IPS-NIHi7 (cell line): ENCODE measurements around the gene KATNAL1.

Experiments
- DNase-seq: peaks from one replicate; pipeline ENCODE4 v3.0.0; 2012; ENCODE audit warnings: mixed read lengths; ENCODE audit errors: extremely low spot score

Gene KATNAL1

GRCh38 chr13:30307194-30307970, at the start of gene KATNAL1:
KATNAL1 (minus strand) TSS chr13:30307551; CDS start chr13:30283777, 23,774 bp downstream.
- DNase-seq = peak; percentile 77

GRCh38 chr13:30355839-30356238, 48.5 kb upstream of the KATNAL1 start:
- DNase-seq = no peak

DNA sequence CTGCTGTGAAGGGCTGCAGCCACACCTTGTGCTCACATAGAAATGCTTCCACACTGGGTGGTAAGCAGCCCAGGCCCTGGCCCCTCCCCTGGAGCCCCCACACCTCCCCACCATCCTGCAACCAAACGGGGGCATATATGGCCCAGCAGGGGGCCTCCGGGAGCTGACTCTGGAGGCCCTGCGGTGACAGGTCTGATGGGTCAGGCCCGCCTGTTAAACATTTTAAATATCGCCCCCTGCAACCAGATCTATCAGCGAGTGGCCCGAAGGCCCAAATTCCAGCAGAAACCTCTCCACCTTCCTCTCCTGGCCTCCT, 48.0 kb upstream of the KATNAL1 start:
- DNase-seq = peak; percentile 68

GRCh38 chr13:30354493-30355383, 47.4 kb upstream of the KATNAL1 start:
- no peak for DNase-seq

DNA sequence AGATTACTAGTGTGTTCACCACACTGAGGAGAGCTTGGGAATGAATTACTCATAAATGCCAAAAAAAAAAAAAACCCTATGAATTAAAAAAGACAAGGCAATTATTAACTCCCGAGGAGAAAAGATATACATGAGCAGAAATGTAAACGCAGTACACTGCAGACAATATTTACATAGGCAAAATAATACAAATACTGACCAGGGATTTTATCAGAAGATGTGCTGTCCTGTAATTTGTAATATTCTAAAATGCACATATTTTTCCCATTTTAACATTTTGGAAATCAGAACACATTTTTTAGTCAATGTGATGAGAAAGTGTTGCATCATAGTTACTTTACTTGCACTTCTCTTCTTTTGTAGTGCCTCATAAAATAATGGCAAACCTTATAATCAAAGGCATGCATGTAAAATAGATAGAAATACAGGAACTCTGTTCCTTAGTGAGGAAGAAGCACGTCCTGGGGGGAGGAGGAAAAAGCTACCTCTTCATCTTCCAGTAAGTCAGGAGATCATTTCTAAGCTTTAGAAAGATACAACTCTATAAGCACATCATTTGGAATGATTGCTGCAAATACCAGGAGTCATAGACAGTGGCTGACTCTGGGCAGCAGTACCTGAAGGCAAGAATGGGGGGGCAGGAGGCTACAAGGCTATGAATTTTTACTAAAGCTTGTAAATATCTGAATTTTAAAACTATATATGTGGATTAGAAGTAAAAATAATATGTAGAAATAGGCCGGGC, 46.3 kb upstream of the KATNAL1 start:
- DNase-seq = no peak

GRCh38 chr13:30353060-30353459, 45.7 kb upstream of the KATNAL1 start:
- DNase-seq = no peak

DNA sequence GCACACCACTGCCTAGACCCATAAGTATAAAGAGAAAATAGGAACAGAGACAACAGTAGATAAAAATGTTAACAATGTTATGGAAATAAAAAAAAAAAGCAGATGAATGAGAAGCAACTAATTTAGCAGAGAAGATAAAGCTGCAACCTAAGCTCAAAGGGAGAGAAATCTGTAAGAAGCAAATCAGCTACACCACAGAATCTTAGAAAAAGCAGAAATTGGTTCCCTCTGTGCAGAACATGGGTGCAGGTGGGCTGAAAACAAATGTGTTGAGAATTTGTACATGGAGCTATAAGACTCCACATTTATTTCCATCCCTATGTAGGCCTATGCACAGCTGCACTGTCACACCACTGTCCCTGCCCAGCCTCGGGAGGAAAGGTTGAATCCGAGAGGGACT, 44.8 kb upstream of the KATNAL1 start:
- no peak for DNase-seq

- no peak for DNase-seq
Measured at GRCh38 chr13:30346789-30347167, 39.4 kb upstream of the KATNAL1 start.

GRCh38 chr13:30346153-30346788, 38.9 kb upstream of the KATNAL1 start:
- no peak for DNase-seq

DNA sequence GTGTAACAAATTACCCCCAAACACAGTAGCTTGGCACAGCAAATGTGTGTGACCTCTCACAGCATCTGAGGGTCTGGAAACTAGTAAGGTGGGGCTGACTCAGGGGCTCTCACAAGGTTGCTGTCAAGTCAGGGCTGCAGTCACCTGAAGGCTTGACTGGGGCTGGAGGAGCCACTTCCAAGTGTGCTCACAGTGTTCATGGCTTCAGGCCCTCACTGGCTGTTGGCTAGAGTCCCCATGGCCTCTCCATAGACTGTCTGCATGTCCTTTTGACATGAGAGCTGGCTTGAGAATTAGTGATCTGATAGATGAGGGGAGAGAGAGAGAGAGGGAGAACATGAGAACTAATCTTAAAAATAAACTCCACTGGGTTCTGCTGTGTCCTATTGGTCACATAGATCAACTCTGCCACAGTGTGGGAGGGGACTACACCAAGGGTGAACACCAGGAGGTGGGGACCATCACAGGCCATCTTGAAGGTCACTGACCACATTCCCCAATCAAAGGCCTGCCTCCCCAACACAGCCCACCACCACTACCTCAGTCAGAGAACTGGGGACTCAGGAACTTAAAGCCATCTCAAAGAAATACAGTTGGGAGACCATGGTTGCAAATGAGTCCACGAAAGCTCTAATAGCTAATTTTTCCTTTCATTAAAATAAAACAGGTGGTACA, 38.2 kb upstream of the KATNAL1 start:
- DNase-seq = no peak

GRCh38 chr13:30341815-30342570, 34.6 kb upstream of the KATNAL1 start:
- DNase-seq = no peak

DNA sequence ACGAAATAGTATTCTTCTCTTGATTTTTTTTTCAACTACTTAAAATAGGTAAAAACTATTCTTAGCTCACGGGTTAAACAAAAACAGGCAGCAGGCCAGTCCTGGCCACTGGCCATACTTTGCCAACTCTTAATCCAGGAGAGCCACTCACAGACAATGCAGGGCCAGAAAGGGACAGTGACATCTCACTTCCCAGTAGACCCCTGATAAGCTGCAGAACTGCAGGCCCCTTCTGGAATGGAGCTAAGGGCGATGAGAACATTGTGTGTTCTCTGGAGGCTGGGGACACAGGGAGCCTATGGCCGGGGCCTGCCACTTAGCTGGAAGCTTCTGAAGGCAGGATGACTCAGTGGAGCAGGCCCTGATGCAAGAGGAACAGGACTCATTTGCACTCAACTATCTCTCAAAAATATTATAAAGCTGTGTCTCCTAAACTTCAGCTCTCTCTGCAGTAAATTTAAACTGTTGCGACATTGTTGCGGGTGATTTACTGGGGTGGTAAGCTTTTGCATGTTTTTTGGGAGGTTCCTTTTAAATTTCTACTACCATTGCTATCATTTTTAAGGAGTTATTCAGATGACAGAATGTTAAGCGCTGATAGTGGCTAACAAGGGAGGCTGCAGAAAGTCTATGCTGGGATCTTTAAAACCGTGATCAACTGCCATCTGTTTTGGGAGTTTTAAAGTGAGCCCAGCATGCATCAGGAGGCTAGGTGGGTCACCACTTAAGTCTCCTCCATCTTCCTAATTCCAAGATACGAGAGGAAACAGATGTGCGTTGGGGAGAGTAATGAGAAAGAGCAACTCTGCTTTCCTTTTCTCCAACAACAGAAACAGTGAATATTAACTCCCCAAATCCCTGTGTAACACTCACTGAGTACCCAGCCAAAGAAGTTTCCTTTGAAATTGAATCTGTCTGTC, 33.2 kb upstream of the KATNAL1 start:
- DNase-seq = peak; percentile 28

DNA sequence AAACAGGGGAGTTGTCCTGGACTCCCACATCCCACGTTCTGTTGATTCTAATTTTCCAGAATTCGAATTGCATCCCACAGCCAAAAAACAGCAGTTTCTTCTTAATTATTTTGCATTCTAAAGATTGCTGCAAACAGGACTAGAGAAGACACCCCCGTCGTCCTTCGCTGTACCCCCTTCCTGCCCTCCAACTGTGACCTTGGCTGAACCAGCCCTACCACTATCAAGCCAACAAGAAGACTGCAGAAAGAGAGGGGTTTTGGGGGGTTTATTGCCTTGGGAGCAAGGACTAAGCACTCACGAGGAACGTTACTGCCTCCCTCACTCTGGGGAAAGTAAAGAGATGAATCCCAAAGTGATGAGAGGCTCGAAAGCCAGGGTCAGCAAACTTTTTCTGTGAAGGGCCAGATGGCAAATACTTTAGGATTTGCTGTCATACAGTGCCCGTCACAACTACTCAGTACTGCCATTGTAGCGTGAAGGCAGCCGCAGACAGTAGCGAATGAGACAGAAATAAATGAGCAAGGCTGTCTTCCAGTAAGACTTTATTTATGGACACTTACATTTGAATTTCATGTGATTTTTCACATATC, 32.5 kb upstream of the KATNAL1 start:
- DNase-seq = no peak

GRCh38 chr13:30338952-30339351, 31.6 kb upstream of the KATNAL1 start:
- no peak for DNase-seq

- no peak for DNase-seq
Measured at GRCh38 chr13:30338331-30338851, 31.0 kb upstream of the KATNAL1 start.

DNA sequence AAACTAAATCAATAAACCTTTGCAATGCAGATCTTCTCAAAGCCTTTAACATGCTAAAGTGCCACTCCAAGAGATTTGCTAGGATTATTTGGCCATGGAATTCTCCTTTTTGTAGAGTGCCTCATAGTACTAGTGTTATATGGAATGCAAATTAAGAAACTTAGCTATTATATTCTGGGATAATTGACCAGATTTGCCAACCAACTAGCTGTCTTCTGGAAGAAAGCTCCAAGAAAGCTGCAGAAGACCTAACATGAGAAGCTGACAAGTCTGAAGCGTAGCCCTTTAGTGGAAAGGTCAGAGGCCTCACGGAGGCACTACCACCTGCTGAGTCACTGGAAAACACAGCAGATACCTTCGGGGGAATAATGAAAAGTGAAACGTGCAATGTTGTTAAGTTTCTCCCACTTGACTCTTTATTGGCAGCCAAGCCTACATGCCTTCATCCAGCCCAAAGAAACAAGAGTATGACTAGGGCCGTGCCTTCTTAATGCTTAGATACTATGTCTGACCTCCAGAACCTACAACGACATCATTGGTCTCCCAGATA, 29.8 kb upstream of the KATNAL1 start:
- no peak for DNase-seq

GRCh38 chr13:30334663-30335386, 27.5 kb upstream of the KATNAL1 start:
- DNase-seq = peak; percentile 72

DNA sequence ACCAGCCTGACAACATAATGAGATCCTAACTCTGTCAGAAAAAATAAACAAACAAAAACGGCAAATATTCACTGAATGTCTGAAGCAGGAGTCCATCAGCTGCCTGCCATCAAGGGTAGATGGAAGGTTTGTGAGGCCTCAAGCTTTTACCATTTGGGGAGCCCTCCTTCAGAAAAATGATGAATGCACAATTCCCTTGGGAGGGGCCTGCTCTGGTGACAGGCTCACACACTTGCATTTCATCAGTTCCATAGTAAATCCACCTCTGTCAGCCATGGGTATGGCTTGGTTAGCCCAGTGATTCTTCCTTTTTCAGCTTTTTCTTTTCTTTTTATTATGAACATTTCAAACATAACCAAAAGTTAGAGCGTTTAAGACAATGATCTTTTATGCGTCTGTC, 26.3 kb upstream of the KATNAL1 start:
- DNase-seq = no peak
